Fibroblast of peridontal ligament (primary cell): ENCODE results near the gene ITIH3.

Source experiments
- DNase-seq: peaks from one replicate; pipeline ENCODE4 v3.0.0-alpha.2; 2010; ENCODE audit errors: extremely low read depth

Gene ITIH3

GRCh38 chr3:52779837-52780585 lies 14.6 kb upstream of the ITIH3 start:
- no peak for DNase-seq

- no peak for DNase-seq
Measured at GRCh38 chr3:52781741-52782140, 12.9 kb upstream of the ITIH3 start.

- no peak for DNase-seq
Measured at GRCh38 chr3:52782412-52783210, 12.0 kb upstream of the ITIH3 start.

GRCh38 chr3:52783211-52783555 lies 11.4 kb upstream of the ITIH3 start:
- DNase-seq, result peak; percentile 2

- no peak for DNase-seq
Measured at GRCh38 chr3:52784021-52784621, 10.5 kb upstream of the ITIH3 start.

GRCh38 chr3:52784931-52785590 lies 9.5 kb upstream of the ITIH3 start:
- no peak for DNase-seq

GRCh38 chr3:52786330-52787215 lies 8.0 kb upstream of the ITIH3 start:
- DNase-seq, result no peak

GRCh38 chr3:52787246-52787645 lies 7.3 kb upstream of the ITIH3 start:
- no peak for DNase-seq

- DNase-seq, result no peak
Measured at GRCh38 chr3:52787672-52788625, 6.6 kb upstream of the ITIH3 start.

GRCh38 chr3:52788890-52789745 lies 5.5 kb upstream of the ITIH3 start:
- no peak for DNase-seq

GRCh38 chr3:52789746-52790040 lies 4.9 kb upstream of the ITIH3 start:
- no peak for DNase-seq

- DNase-seq, result no peak
Measured at GRCh38 chr3:52790337-52790736, 4.3 kb upstream of the ITIH3 start.

GRCh38 chr3:52790741-52791140 lies 3.9 kb upstream of the ITIH3 start:
- DNase-seq, result no peak

GRCh38 chr3:52791366-52791765 lies 3.2 kb upstream of the ITIH3 start:
- DNase-seq, result no peak

- no peak for DNase-seq
Measured at GRCh38 chr3:52791928-52792327, 2.7 kb upstream of the ITIH3 start.

GRCh38 chr3:52792413-52792812 lies 2.2 kb upstream of the ITIH3 start:
- no peak for DNase-seq

- peak; percentile 20 for DNase-seq
Measured at GRCh38 chr3:52792961-52793695, 1.5 kb upstream of the ITIH3 start.

- no peak for DNase-seq
Measured at GRCh38 chr3:52793702-52794611, 639 bp upstream of the ITIH3 start.
